ENCODE data around the gene HDAC9.

HDAC9 gene

DNA sequence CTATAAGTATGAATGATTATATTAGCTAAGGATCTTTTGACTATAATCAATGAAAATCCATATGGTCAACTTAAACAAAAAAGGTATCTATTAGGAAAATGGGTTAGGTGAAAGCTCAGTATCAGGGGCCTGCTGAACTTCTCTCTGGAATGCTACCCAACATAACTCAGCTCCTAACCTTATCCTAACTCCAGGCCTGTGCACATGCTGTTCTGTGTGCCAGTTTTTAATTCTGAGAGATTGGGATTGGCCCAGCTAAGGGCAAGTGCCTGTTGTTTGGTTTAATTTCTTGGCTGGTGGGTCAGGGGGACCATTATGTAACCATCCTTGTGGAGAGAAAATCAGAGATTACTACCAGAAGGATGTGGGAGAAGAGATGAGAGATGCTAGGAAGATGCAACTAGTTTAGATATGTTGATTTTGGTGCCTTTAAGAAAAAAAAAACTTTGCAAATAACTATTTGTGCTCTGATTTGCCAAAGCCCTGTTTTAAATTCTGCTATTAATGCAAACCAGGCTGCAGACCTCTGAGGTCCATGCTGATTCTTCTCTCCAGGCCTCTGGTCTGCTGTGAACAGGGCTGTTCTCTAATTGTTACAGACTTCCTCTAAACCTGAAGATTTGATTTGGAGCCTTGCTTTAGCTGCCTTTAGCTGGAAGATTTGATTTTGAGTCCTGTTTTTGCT lies 23.9 kb upstream of the HDAC9 start:
- H3K9me3 ChIP-seq (ENCODE audit: control insufficient read depth, low read length): no peaks in the 10 kb centered on the region
- no peak overlapping the region for H3K14ac ChIP-seq (ENCODE audit: low read length in 2 of 2)
- no peak overlapping the region for H3K4me3 ChIP-seq (ENCODE audit: insufficient read depth in 1 of 2, low read depth in 1 of 2, low read length in 2 of 2)
- no peak overlapping the region for H4K91ac ChIP-seq (ENCODE audit: low read length)
- no peak overlapping the region for H4K8ac ChIP-seq (ENCODE audit: low read length)
- H3K9ac ChIP-seq (ENCODE audit: low read length): no peak overlapping the region
- no peaks in the 10 kb centered on the region for H3K27me3 ChIP-seq (ENCODE audit: control insufficient read depth in 1 of 2, insufficient read depth in 1 of 2, low read length in 2 of 2)
- DNase-seq: no peak
- no peak overlapping the region for H2BK120ac ChIP-seq (ENCODE audit: low read depth, low read length)
- H2BK12ac ChIP-seq (ENCODE audit: low read length in 2 of 2): no peak overlapping the region
- no peak overlapping the region for H3K4me2 ChIP-seq (ENCODE audit: low read length, poor library complexity, severe bottlenecking)
- no peak overlapping the region for H2AFZ ChIP-seq (ENCODE audit: low read depth, low read length)
- H3K23ac ChIP-seq (ENCODE audit: low read length in 2 of 2): no peak overlapping the region
- no peaks in the 10 kb centered on the region for H3K4me1 ChIP-seq (ENCODE audit: control insufficient read depth, insufficient read depth, low read depth, low read length)
- no peak overlapping the region for H2BK15ac ChIP-seq (ENCODE audit: low read depth, poor library complexity, severe bottlenecking)
- H2BK5ac ChIP-seq (ENCODE audit: low read depth, low read length, poor library complexity, severe bottlenecking): no peak overlapping the region
- H3K18ac ChIP-seq (ENCODE audit: low read depth in 1 of 2, low read length in 2 of 2): no peak overlapping the region
- no peaks in the 10 kb centered on the region for H3K79me1 ChIP-seq (replicated peaks; ENCODE audit: low read length, poor library complexity, severe bottlenecking)
- H3K36me3 ChIP-seq (ENCODE audit: control insufficient read depth in 1 of 2, insufficient read depth in 2 of 2, low read depth in 1 of 2, low read length in 2 of 2): no peaks in the 10 kb centered on the region
- no peak overlapping the region for H2AK5ac ChIP-seq (ENCODE audit: low read length, severe bottlenecking)
- H3K27ac ChIP-seq (ENCODE audit: low read length, poor library complexity, severe bottlenecking): no peak overlapping the region
- no peak overlapping the region for H3K4ac ChIP-seq (ENCODE audit: low read depth in 1 of 2, low read length in 2 of 2)

DNA sequence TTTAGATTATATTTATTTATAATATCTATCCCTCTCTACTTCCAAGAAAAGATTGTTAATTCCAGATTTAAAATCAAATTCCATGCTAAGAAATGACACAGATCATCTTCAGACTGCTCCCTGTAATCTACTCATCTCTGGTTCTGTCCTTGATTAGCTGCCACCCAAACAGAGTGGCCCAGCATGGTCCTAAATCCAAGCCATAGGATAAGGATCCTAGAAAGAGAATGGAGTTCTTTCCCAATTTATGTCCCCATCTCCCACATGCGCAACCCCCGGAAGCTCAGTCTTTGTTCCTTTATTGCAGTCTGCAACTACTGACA lies 23.4 kb upstream of the HDAC9 start:
- H2BK5ac ChIP-seq (ENCODE audit: low read depth, low read length, poor library complexity, severe bottlenecking): no peak overlapping the region
- WGBS: 94% methylated on average over 2 of the region's 2 CpGs
- H2BK120ac ChIP-seq (ENCODE audit: low read depth, low read length): no peak overlapping the region
- no peaks in the 10 kb centered on the region for H3K4me1 ChIP-seq (ENCODE audit: control insufficient read depth, insufficient read depth, low read depth, low read length)
- no peak overlapping the region for H3K18ac ChIP-seq (ENCODE audit: low read depth in 1 of 2, low read length in 2 of 2)
- no peak overlapping the region for H2AFZ ChIP-seq (ENCODE audit: low read depth, low read length)
- no peak overlapping the region for H3K27ac ChIP-seq (ENCODE audit: low read length, poor library complexity, severe bottlenecking)
- H3K4me3 ChIP-seq (ENCODE audit: insufficient read depth in 1 of 2, low read depth in 1 of 2, low read length in 2 of 2): no peak overlapping the region
- H3K4ac ChIP-seq (ENCODE audit: low read depth in 1 of 2, low read length in 2 of 2): no peak overlapping the region
- no peak overlapping the region for H4K91ac ChIP-seq (ENCODE audit: low read length)
- H3K79me1 ChIP-seq (replicated peaks; ENCODE audit: low read length, poor library complexity, severe bottlenecking): no peaks in the 10 kb centered on the region
- no peak overlapping the region for H4K8ac ChIP-seq (ENCODE audit: low read length)
- no peak overlapping the region for H3K9ac ChIP-seq (ENCODE audit: low read length)
- no peak overlapping the region for H2AK5ac ChIP-seq (ENCODE audit: low read length, severe bottlenecking)
- no peak overlapping the region for H2BK12ac ChIP-seq (ENCODE audit: low read length in 2 of 2)
- no peaks in the 10 kb centered on the region for H3K9me3 ChIP-seq (ENCODE audit: control insufficient read depth, low read length)
- H3K14ac ChIP-seq (ENCODE audit: low read length in 2 of 2): no peak overlapping the region
- no peaks in the 10 kb centered on the region for H3K36me3 ChIP-seq (ENCODE audit: control insufficient read depth in 1 of 2, insufficient read depth in 2 of 2, low read depth in 1 of 2, low read length in 2 of 2)
- H3K4me2 ChIP-seq (ENCODE audit: low read length, poor library complexity, severe bottlenecking): no peak overlapping the region
- no peak overlapping the region for H3K23ac ChIP-seq (ENCODE audit: low read length in 2 of 2)
- no peaks in the 10 kb centered on the region for H3K27me3 ChIP-seq (ENCODE audit: control insufficient read depth in 1 of 2, insufficient read depth in 1 of 2, low read length in 2 of 2)
- H2BK15ac ChIP-seq (ENCODE audit: low read depth, poor library complexity, severe bottlenecking): no peak overlapping the region
- no peak for DNase-seq

DNA sequence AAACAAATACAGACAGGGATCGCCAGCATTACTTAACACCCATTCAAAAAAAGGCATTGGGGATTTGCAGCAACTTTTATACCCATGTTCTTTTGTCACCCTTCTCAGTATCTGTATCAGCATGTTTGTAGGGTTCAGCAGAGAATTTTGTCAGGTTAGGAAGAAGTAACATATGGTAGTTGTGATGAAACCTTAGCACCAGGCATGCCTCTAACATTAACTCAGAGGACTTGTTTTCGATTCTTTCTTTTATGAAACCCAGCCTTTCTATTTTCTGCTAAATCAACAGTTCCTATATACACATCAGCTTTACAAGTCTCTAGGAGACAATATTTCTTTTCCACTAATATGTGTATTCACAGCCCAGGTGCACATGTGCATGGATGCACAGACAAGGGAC lies 22.4 kb upstream of the HDAC9 start:
- H3K79me1 ChIP-seq (replicated peaks; ENCODE audit: low read length, poor library complexity, severe bottlenecking): no peaks in the 10 kb centered on the region
- H3K9me3 ChIP-seq (ENCODE audit: control insufficient read depth, low read length): no peaks in the 10 kb centered on the region
- no peak overlapping the region for H3K4me2 ChIP-seq (ENCODE audit: low read length, poor library complexity, severe bottlenecking)
- no peak overlapping the region for H2AK5ac ChIP-seq (ENCODE audit: low read length, severe bottlenecking)
- H2BK15ac ChIP-seq (ENCODE audit: low read depth, poor library complexity, severe bottlenecking): no peak overlapping the region
- no peak overlapping the region for H3K4ac ChIP-seq (ENCODE audit: low read depth in 1 of 2, low read length in 2 of 2)
- no peak overlapping the region for H3K4me3 ChIP-seq (ENCODE audit: insufficient read depth in 1 of 2, low read depth in 1 of 2, low read length in 2 of 2)
- no peak overlapping the region for H3K23ac ChIP-seq (ENCODE audit: low read length in 2 of 2)
- H2BK12ac ChIP-seq (ENCODE audit: low read length in 2 of 2): no peak overlapping the region
- no peak overlapping the region for H2BK5ac ChIP-seq (ENCODE audit: low read depth, low read length, poor library complexity, severe bottlenecking)
- no peak overlapping the region for H3K9ac ChIP-seq (ENCODE audit: low read length)
- no peaks in the 10 kb centered on the region for H3K27me3 ChIP-seq (ENCODE audit: control insufficient read depth in 1 of 2, insufficient read depth in 1 of 2, low read length in 2 of 2)
- H3K27ac ChIP-seq (ENCODE audit: low read length, poor library complexity, severe bottlenecking): no peak overlapping the region
- no peak overlapping the region for H2BK120ac ChIP-seq (ENCODE audit: low read depth, low read length)
- H3K4me1 ChIP-seq (ENCODE audit: control insufficient read depth, insufficient read depth, low read depth, low read length): no peaks in the 10 kb centered on the region
- no peak overlapping the region for H2AFZ ChIP-seq (ENCODE audit: low read depth, low read length)
- H3K14ac ChIP-seq (ENCODE audit: low read length in 2 of 2): no peak overlapping the region
- H4K91ac ChIP-seq (ENCODE audit: low read length): no peak overlapping the region
- no peaks in the 10 kb centered on the region for H3K36me3 ChIP-seq (ENCODE audit: control insufficient read depth in 1 of 2, insufficient read depth in 2 of 2, low read depth in 1 of 2, low read length in 2 of 2)
- WGBS: 83% methylated on average over 2 of the region's 2 CpGs
- no peak for DNase-seq
- no peak overlapping the region for H4K8ac ChIP-seq (ENCODE audit: low read length)
- H3K18ac ChIP-seq (ENCODE audit: low read depth in 1 of 2, low read length in 2 of 2): no peak overlapping the region

DNA sequence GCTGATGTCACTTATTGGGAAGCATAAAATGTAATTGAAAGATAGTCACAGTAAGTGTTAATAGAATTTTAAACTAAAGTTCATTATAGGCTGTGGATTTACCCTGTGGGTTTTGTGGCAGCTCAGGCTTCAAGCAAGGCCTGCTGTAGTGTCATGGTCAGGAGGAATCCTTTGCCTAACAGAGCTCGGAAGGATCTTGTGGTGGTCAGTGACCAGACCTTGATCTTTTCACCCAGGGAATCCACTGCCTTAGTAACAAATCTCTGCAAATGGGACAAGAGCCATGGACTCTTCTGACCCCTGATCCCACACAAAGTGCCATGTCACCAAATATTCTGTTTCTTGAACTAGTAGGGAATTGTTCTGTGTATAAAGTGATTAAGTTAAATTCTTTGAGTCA lies 20.6 kb upstream of the HDAC9 start:
- Histone ChIP-seq H2AK5ac (ENCODE audit: low read length, severe bottlenecking) (no peak overlapping the region), H2BK5ac (ENCODE audit: low read depth, low read length, poor library complexity, severe bottlenecking) (no peak overlapping the region), H3K18ac (ENCODE audit: low read depth in 1 of 2, low read length in 2 of 2) (no peak overlapping the region), H3K23ac (ENCODE audit: low read length in 2 of 2) (no peak overlapping the region), H2BK120ac (ENCODE audit: low read depth, low read length) (no peak overlapping the region), H2BK12ac (ENCODE audit: low read length in 2 of 2) (no peak overlapping the region), H3K27ac (ENCODE audit: low read length, poor library complexity, severe bottlenecking) (no peak overlapping the region), H3K4ac (ENCODE audit: low read depth in 1 of 2, low read length in 2 of 2) (no peak overlapping the region), H3K4me3 (ENCODE audit: insufficient read depth in 1 of 2, low read depth in 1 of 2, low read length in 2 of 2) (no peak overlapping the region), H3K9ac (ENCODE audit: low read length) (no peak overlapping the region), H4K91ac (ENCODE audit: low read length) (no peak overlapping the region), H3K9me3 (ENCODE audit: control insufficient read depth, low read length) (no peaks in the 10 kb centered on the region), H4K8ac (ENCODE audit: low read length) (no peak overlapping the region), H3K14ac (ENCODE audit: low read length in 2 of 2) (no peak overlapping the region), H3K4me2 (ENCODE audit: low read length, poor library complexity, severe bottlenecking) (no peak overlapping the region), H2AFZ (ENCODE audit: low read depth, low read length) (peak overlapping the region; percentile 27), H3K36me3 (ENCODE audit: control insufficient read depth in 1 of 2, insufficient read depth in 2 of 2, low read depth in 1 of 2, low read length in 2 of 2) (no peaks in the 10 kb centered on the region), H3K4me1 (ENCODE audit: control insufficient read depth, insufficient read depth, low read depth, low read length) (no peaks in the 10 kb centered on the region), H3K27me3 (ENCODE audit: control insufficient read depth in 1 of 2, insufficient read depth in 1 of 2, low read length in 2 of 2) (no peaks in the 10 kb centered on the region), H3K79me1 (replicated peaks; ENCODE audit: low read length, poor library complexity, severe bottlenecking) (no peaks in the 10 kb centered on the region), H2BK15ac (ENCODE audit: low read depth, poor library complexity, severe bottlenecking) (no peak overlapping the region)
- DNase-seq: peak; percentile 3
- 80% methylated on average over 1 of the region's 1 CpG for WGBS
